ES-I3 (cell line): ENCODE data around the gene CXorf58.
"Not testable (repeated sequence)": the region's sequence is repeated elsewhere in the genome, so short reads cannot be mapped to it uniquely, and the experiment has no call there.

Source experiments
- H3K36me3 ChIP-seq: 2 replicates; pipeline ENCODE4 v1.6.1; 2013; ENCODE audit warnings: mild to moderate bottlenecking, low read length, control low read depth, moderate library complexity; ENCODE audit not compliant: insufficient read depth
- H3K4me1 ChIP-seq: 2 replicates; pipeline ENCODE4 v1.6.1; 2013; ENCODE audit warnings: mild to moderate bottlenecking, control low read depth, low read length; ENCODE audit not compliant: insufficient read depth
- H3K9ac ChIP-seq: 2 replicates; pipeline ENCODE4 v1.6.1; 2013; ENCODE audit warnings: low read depth, mild to moderate bottlenecking, low read length, moderate library complexity
- H3K9me3 ChIP-seq: 2 replicates; pipeline ENCODE4 v1.6.1; 2013; ENCODE audit warnings: mild to moderate bottlenecking, low read length, moderate library complexity; ENCODE audit not compliant: control insufficient read depth, insufficient read depth

CXorf58 gene

DNA sequence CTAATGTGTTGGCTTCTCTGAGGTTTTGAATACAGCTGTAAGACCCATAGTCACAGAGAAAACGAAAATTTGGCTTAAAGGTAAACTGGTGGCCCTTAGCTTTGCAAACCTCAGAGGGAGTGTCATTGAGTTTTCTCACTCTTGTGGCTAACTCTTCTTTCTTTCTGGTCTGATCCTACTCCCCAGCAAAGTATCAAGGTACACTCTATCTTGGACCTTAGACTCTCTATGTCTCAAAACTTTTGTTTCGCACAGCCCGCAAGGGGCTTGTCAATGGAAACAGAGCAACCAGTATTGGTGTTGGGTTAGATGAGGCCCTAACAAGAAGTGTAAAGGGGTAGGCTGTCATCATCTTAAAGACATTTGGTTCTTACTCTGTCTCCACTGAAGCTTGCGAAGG is 19.9 kb upstream of the CXorf58 start:
- H3K9me3 ChIP-seq = no peaks in the 10 kb centered on the region
- H3K4me1 ChIP-seq = peaks cover 20% of the 10 kb centered on the region; the same call in 1 of the 2 replicates
- H3K9ac ChIP-seq = no peak overlapping the region
- H3K36me3 ChIP-seq = no peaks in the 10 kb centered on the region; the same call in 1 of the 2 replicates

DNA sequence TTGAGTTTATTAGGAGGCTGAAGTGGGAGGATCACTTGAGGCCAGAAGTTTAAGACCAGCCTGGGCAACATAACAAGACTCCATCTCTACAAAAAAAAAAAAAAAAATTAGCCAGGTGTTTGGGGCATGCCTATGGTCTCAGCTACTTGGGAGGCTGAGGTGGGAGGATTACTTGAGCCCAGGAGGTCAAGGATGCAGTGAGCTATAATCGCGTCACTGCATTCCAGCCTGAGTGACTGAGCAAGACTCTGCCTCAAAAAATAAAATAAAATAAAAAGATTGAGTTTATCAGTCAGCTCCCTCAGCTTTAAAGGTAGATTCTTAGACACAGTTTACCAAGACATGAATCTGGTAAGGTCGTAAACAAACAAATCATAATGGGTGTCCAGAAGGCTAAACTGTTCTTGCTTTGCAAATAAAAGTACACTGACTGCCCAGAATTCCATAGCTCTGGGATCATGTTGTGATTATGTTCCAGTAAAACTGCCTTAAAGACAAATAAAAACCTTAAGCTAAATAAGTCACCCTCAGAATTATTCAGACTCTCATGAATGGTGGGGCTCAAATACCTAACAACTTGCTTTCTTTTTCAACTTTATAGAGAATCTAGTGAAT is 18.8 kb upstream of the CXorf58 start:
- Histone ChIP-seq H3K4me1 (peaks cover 9% of the 10 kb centered on the region; the same call in 1 of the 2 replicates), H3K36me3 (no peaks in the 10 kb centered on the region; the same call in 1 of the 2 replicates), H3K9ac (no peak overlapping the region), H3K9me3 (no peaks in the 10 kb centered on the region)

DNA sequence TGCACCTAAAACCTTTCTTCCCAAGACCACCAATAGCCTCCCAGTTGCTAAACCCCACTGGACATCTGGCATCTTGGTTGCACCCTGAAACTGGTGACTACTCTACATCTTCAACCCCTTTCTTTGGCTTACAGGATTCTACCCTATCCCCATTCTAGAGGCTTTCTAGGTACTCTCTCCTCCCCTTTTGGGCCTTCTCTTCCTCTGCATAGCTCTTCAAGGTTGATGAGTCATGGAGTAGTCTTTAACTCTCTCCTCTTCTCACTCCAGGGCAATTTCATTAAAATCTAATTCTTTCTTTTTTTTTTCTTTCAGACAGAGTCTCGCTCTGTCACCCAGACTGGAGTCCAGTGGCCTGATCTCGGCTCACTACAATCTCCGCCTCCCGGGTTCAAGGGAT is 16.9 kb upstream of the CXorf58 start:
- no peaks in the 10 kb centered on the region; the same call in 1 of the 2 replicates for H3K36me3 ChIP-seq
- H3K4me1 ChIP-seq = no peaks in the 10 kb centered on the region
- no peak overlapping the region for H3K9ac ChIP-seq
- no peaks in the 10 kb centered on the region for H3K9me3 ChIP-seq

DNA sequence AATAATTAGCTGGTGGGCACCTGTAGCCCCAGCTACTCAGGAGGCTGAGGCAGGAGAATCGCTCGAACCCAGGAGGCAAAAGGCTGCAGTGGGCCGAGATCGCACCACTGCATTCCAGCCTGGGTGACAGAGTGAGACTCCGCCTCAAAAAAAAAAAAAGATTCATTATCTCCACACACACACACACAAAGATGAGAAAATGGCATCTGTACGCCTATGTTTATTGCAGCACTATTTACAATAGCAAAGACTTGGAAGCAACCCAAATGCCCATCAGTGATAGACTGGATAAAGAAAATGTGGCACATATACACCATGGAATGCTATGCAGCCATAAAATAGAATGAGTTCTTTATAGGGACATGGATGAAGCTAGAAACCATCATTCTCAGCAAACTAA is 12.8 kb upstream of the CXorf58 start:
- H3K36me3 ChIP-seq, H3K9ac ChIP-seq, H3K9me3 ChIP-seq: not testable (repeated sequence)
- H3K4me1 ChIP-seq = peaks cover 16% of the 10 kb centered on the region

DNA sequence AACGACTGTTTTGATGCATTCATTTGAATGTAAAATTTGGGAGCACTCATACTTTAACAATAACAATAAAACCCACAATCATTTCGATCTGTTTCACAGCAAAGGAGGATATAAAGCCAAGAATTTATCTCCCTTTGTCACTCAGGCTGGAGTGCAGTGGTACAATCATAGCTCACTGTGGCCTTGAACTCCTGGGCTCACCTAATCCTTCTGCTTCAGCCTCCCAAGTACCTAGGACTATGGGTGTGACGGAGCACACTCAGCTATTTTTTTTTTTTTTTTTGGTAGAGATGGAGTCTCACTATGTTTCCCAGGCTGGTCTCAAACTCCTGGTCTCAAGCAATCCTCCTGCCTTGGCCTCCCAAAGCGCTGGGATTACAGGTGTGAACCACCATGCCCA is 11.3 kb upstream of the CXorf58 start:
- not testable (repeated sequence) for H3K9me3 ChIP-seq, H3K36me3 ChIP-seq, H3K9ac ChIP-seq
- peaks cover 31% of the 10 kb centered on the region for H3K4me1 ChIP-seq

DNA sequence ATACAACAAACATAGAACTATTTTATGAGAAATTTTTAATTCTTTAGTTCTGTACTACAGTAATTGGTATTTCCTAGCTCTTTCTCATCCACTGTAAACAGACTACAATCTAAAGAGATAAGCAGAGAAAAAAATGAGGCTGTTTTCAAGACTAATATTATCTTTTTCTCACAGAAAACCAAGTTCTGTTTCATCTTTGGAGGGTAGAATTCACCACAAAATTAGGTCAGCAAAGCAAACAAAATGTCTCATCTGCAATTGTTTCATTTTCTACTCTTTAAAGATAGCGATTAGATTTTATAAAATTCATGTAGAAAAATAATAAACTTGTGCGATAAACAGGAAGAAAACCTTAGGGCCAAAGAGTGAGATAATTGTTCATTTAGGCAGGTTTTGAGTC is 10.8 kb upstream of the CXorf58 start:
- H3K4me1 ChIP-seq = peaks cover 34% of the 10 kb centered on the region

DNA sequence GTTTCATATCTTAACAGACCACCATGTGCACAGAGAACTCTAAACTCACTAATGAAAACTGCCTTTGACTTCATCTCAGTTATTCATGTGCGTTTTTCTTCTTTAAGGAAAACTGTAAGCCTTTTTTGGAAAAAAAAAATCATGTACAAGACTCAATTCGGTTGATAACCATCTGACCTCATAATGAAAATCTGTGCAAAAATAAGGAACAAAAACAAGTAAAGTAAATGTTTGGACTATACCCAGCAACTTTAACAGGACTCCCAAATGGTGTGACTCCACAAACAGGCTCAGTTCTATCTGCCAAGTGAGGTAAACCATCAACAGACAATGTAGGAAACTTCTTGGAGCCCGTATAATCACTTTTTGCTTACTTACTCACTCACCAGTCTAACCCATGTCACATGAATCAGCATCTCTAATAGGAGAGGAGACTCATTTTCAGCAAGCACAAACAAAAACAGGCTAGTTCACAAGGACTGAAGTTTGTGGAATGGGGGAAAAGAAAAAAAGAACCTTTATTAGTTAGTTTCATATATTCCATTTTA is 9.3 kb upstream of the CXorf58 start:
- Histone ChIP-seq H3K36me3 (no peaks in the 10 kb centered on the region), H3K9me3 (no peaks in the 10 kb centered on the region), H3K9ac (no peak overlapping the region), H3K4me1 (peaks cover 40% of the 10 kb centered on the region)

More for the DNA sequence above, 10.8 kb upstream of the CXorf58 start:
- Histone ChIP-seq H3K36me3 (no peaks in the 10 kb centered on the region), H3K9ac (no peak overlapping the region), H3K9me3 (no peaks in the 10 kb centered on the region)

DNA sequence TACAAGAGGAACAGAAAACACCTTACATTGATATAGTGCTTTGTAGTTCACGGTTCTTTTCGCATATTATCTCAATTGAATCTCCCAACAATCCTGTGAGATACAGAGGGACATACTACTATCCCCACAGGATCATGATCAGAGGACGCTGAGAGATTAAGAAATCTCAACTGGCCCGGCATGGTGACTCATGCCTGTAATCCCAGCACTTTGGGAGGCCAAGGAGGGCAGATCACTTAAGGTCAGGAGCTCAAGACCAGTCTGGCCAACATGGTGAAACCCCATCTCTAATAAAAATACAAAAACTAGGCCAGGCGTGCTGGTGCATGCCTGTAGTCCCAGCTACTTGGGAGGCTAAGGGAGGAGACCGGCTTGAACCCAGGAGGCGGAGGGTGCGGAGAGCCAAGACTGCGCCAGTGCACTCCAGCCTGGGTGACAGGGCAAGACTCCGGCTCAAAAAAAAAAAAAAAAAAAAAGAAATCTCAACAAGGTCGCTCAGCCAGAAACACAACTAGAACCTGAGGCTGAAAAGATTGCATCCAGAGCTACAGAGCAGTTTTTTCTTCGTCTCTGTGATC is 7.5 kb upstream of the CXorf58 start:
- Histone ChIP-seq H3K9me3 (no peaks in the 10 kb centered on the region), H3K9ac (no peak overlapping the region), H3K4me1 (peaks cover 43% of the 10 kb centered on the region), H3K36me3 (no peaks in the 10 kb centered on the region)

DNA sequence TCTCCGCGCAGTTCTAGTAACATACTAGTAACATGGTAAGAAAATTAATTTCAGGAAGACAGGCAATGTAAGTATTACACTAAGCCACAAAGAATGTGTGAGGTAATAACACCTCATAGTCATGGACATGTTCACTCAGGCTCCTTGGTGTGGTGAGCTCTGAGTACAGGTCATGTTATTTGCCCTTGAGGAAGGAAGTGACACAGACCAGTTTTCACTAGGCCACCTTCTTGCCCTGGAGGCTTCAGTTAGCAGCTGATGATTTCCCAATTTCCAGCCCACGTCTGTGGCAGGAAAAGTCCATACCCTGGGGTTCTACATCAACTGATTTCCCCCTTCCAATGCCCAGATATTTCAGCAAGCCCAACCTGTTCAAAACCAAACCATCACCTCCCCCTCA is 6.7 kb upstream of the CXorf58 start:
- no peak overlapping the region for H3K9ac ChIP-seq
- H3K9me3 ChIP-seq = no peaks in the 10 kb centered on the region
- H3K4me1 ChIP-seq = peaks cover 46% of the 10 kb centered on the region
- no peaks in the 10 kb centered on the region for H3K36me3 ChIP-seq

DNA sequence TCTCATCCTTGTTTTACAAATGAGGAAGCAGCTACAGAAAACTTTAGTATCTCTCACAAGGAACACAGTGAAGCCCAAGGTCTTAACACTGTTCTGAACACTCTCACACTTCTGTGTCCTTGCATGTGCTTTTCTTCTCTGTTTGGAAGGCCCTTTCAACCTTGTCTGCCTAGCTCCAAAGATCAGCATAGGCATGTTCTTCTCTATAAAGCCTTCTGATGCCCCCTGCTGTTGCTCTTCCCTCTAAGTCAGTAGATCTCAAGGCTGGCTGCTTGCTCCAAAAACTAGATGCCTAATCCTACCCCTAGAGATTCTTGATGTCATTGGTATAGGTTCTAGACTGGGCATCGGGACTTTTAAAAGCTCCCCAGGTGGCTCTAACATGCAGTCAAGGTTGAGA is 6.0 kb upstream of the CXorf58 start:
- Histone ChIP-seq H3K9me3 (no peaks in the 10 kb centered on the region), H3K36me3 (no peaks in the 10 kb centered on the region), H3K4me1 (peaks cover 53% of the 10 kb centered on the region), H3K9ac (no peak overlapping the region)

DNA sequence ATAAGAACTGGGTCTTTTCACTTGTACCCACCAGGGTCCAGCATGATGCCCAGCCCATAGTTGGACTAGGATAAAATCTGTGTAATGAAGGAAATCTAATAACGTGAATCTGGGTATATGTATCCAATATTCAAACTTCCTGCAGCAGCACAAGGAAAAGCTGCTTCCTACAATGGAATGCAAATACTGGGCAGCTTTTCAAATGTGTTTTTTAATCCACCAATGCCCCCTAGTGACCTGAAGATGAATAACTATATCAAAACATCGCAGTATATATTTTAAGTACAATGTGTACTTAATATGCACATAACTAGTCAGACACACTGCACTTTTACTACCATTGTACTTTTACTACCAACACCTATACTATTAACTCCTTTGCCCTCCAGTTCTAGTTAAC is 5.4 kb upstream of the CXorf58 start:
- Histone ChIP-seq H3K9ac (no peak overlapping the region), H3K9me3 (no peaks in the 10 kb centered on the region), H3K36me3 (no peaks in the 10 kb centered on the region), H3K4me1 (peaks cover 53% of the 10 kb centered on the region)

DNA sequence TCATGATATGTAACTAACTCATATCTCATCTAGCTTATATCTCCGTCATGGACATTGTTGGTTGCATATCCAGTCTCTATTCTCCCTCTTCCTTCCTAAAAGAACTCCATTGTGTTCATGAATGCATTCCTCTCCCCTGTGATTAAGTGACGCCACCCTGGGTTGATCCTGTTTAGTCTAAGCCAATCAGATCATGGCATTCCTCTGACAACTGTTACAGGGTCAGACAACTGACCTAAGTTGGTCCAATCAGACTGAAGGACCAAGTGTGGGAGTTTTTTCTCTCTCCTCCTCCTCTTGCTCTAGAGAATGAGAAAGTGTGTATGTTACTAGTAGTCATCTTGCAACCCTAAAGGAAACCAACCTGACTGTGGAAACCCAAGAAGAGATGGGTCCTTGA is 3.7 kb upstream of the CXorf58 start:
- H3K36me3 ChIP-seq = no peaks in the 10 kb centered on the region
- H3K9me3 ChIP-seq = no peaks in the 10 kb centered on the region
- peaks cover 46% of the 10 kb centered on the region for H3K4me1 ChIP-seq
- no peak overlapping the region for H3K9ac ChIP-seq

DNA sequence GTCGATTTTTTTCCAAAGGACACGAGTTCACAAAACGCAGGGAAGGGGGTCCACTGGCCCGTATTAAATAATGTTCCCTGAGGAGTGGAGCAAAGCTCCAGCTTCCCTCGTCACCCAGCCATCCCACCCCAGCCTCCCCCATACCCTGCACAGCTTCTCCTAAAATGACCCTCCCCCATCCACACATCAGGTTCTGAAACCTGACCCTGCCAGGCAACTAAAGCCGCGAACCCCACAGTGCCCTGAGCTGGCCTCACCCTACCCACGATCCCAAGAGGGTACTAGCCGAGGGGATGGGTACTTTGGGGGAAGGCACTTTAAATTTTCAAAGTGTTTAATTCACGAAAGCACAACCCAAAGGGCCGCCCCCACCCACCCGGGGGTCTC is 702 bp upstream of the CXorf58 start:
- H3K36me3 ChIP-seq = no peaks in the 10 kb centered on the region
- H3K9me3 ChIP-seq = no peaks in the 10 kb centered on the region
- peak overlapping the region; percentile 62 for H3K9ac ChIP-seq
- peaks cover 17% of the 10 kb centered on the region for H3K4me1 ChIP-seq

DNA sequence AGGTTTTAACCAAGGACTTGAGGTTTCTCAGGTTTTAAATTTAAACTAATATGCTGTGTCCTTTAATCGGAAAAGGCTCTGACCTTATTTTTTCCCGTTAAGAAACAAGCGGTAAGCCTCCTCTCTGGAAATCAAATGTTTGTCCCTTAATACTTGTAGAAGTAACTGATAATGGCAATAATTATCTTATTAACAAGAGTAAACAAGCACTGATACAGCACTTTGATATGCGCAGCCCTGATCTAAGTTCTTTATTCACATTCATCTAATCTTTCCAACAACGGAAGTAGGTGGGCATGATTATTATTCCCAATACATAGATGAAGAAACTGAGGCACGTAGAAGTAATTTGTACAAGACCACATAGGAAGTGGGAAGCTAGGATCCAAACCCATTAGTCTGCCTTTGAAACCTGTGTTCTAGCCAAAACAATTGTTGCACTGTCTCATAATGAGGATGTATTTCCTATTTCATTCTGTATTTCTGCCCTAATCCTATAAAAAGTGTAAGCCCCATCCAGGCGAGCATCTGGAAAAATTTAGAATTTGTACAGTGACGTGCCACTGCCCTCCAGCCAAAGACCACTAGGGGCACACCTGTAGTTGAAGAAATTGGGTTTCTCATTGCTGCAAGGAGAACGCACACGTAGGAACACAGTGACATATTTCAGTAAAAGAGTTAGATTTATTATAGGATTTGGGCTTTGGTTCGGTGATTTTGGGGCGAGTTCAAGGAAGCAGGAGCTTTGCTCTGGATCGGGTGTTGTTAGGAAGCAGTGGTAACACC is 606 bp downstream of the CXorf58 start:
- Histone ChIP-seq H3K4me1 (peaks cover 13% of the 10 kb centered on the region; the same call in 1 of the 2 replicates), H3K9ac (peak overlapping the region; percentile 62; the same call in 1 of the 2 replicates), H3K9me3 (no peaks in the 10 kb centered on the region), H3K36me3 (no peaks in the 10 kb centered on the region)
